H9 (cell line): ENCODE data around the gene ARMH3. TPM values are rescaled to one million over a fixed set of nuclear protein-coding genes. Genes with fewer than 3 reads are reported as not detected.

ENCODE experiments used
- DNase-seq: peaks from one replicate; pipeline ENCODE4 v3.0.0-alpha.2; 2017
- H2AFZ ChIP-seq: one replicate; pipeline ENCODE4 v1.6.1; 2013; ENCODE audit warnings: mild to moderate bottlenecking, low read length, control low read depth, moderate library complexity
- H2AK5ac ChIP-seq: 2 replicates; pipeline ENCODE4 v1.6.1; 2013; ENCODE audit warnings: low read length, control low read depth, mixed read lengths; ENCODE audit not compliant: insufficient read length
- H2BK120ac ChIP-seq: one replicate; pipeline ENCODE4 v1.6.1; 2013; ENCODE audit warnings: low read depth, mild to moderate bottlenecking, low read length, control low read depth, inconsistent platforms; ENCODE audit not compliant: poor library complexity, severe bottlenecking
- H2BK12ac ChIP-seq: 2 replicates; pipeline ENCODE4 v1.6.1; 2013; ENCODE audit warnings: low read length, control low read depth, mixed read lengths, low read depth; ENCODE audit not compliant: insufficient read length
- H2BK15ac ChIP-seq: 2 replicates; pipeline ENCODE4 v1.6.1; 2013; ENCODE audit warnings: low read depth, low read length, control low read depth
- H2BK20ac ChIP-seq: one replicate; pipeline ENCODE4 v1.6.1; 2013; ENCODE audit warnings: low read depth, mild to moderate bottlenecking, low read length, control low read depth, inconsistent platforms; ENCODE audit not compliant: poor library complexity, severe bottlenecking
- H2BK5ac ChIP-seq: 2 replicates; pipeline ENCODE4 v1.6.1; 2013; ENCODE audit warnings: low read length, control low read depth, mixed read lengths; ENCODE audit not compliant: insufficient read length
- H3K14ac ChIP-seq: 2 replicates; pipeline ENCODE4 v1.6.1; 2013; ENCODE audit warnings: low read length, control low read depth; ENCODE audit not compliant: insufficient read depth
- H3K18ac ChIP-seq: 2 replicates; pipeline ENCODE4 v1.6.1; 2013; ENCODE audit warnings: low read depth, mild to moderate bottlenecking, mixed read lengths, low read length, control low read depth; ENCODE audit not compliant: insufficient read length
- H3K23ac ChIP-seq: 2 replicates; pipeline ENCODE4 v1.6.1; 2013; ENCODE audit warnings: low read length, control low read depth, mixed read lengths, low read depth; ENCODE audit not compliant: insufficient read length
- H3K23me2 ChIP-seq: 2 replicates; pipeline ENCODE4 v1.6.1; 2013; ENCODE audit warnings: low read depth, mild to moderate bottlenecking, mixed read lengths, low read length, control low read depth; ENCODE audit not compliant: insufficient read length, poor library complexity, severe bottlenecking
- H3K27ac ChIP-seq: 2 replicates; pipeline ENCODE4 v1.5.1; 2013; ENCODE audit warnings: low read length, control low read depth, mixed read lengths, low read depth; ENCODE audit not compliant: insufficient read length
- H3K27me3 ChIP-seq: 2 replicates; pipeline ENCODE4 v1.6.1; 2013; ENCODE audit warnings: low read length, control low read depth, inconsistent platforms; ENCODE audit not compliant: insufficient read depth
- H3K4ac ChIP-seq: 2 replicates; pipeline ENCODE4 v1.6.1; 2013; ENCODE audit warnings: low read depth, mild to moderate bottlenecking, control low read depth, inconsistent platforms, low read length, moderate library complexity
- H3K4me1 ChIP-seq: 2 replicates; pipeline ENCODE4 v1.6.1; 2013; ENCODE audit warnings: low read length, control low read depth, inconsistent platforms; ENCODE audit not compliant: insufficient read depth
- H3K4me2 ChIP-seq: 2 replicates; pipeline ENCODE4 v1.6.1; 2013; ENCODE audit warnings: low read length, control low read depth, mixed read lengths; ENCODE audit not compliant: insufficient read length, insufficient read depth
- H3K56ac ChIP-seq: 2 replicates; pipeline ENCODE4 v1.6.1; 2013; ENCODE audit warnings: low read depth, mild to moderate bottlenecking, mixed read lengths, low read length, control low read depth; ENCODE audit not compliant: insufficient read length
- H3K79me1 ChIP-seq: 2 replicates; pipeline ENCODE4 v1.6.1; 2013; ENCODE audit warnings: low read depth, mild to moderate bottlenecking, moderate library complexity, low read length, control low read depth, inconsistent platforms; ENCODE audit not compliant: insufficient read depth, poor library complexity, severe bottlenecking
- H3K79me2 ChIP-seq: 2 replicates; pipeline ENCODE4 v1.6.1; 2013; ENCODE audit warnings: low read length, control low read depth, inconsistent platforms; ENCODE audit not compliant: insufficient read depth
- H3K9ac ChIP-seq: 2 replicates; pipeline ENCODE4 v1.6.1; 2013; ENCODE audit warnings: low read length, control low read depth, mixed read lengths; ENCODE audit not compliant: insufficient read length; ENCODE audit errors: extremely low read depth
- H3K9me3 ChIP-seq: one replicate; pipeline ENCODE4 v1.6.1; 2013; ENCODE audit warnings: low read depth, low read length, inconsistent platforms; ENCODE audit not compliant: control insufficient read depth
- H3T11ph ChIP-seq: one replicate; pipeline ENCODE4 v1.6.1; 2013; ENCODE audit warnings: mild to moderate bottlenecking, low read length, control low read depth, inconsistent platforms
- H4K20me1 ChIP-seq: one replicate; pipeline ENCODE4 v1.6.1; 2013; ENCODE audit not compliant: control insufficient read depth, insufficient read length, insufficient read depth
- H4K5ac ChIP-seq: 2 replicates; pipeline ENCODE4 v1.6.1; 2013; ENCODE audit warnings: low read depth, mild to moderate bottlenecking, mixed read lengths, low read length, control low read depth; ENCODE audit not compliant: insufficient read length
- H4K8ac ChIP-seq: replicated peaks from 2 replicates; pipeline ENCODE4 v1.6.1; 2013; ENCODE audit warnings: low read length, control low read depth, mixed read lengths, low read depth; ENCODE audit not compliant: insufficient read length
- H4K91ac ChIP-seq: 2 replicates; pipeline ENCODE4 v1.6.1; 2013; ENCODE audit warnings: low read depth, mild to moderate bottlenecking, moderate library complexity, mixed read lengths, low read length, control low read depth; ENCODE audit not compliant: insufficient read length
- H3K27ac Mint-ChIP-seq, 3 experiments: 2 replicates in 2 of 3; 3 replicates in 1 of 3; pipeline ENCODE4 v1.8.0; 2020 to 2021; ENCODE audit warnings: mixed read lengths in 3 of 3, mild to moderate bottlenecking in 1 of 3, moderate library complexity in 1 of 3
- H3K27me3 Mint-ChIP-seq: 2 replicates; pipeline ENCODE4 v1.8.0; 2021; ENCODE audit warnings: low read depth, mild to moderate bottlenecking, moderate library complexity, mixed read lengths
- H3K36me3 Mint-ChIP-seq, 3 experiments: 2 replicates in 2 of 3; 3 replicates in 1 of 3; pipeline ENCODE4 v1.8.0; 2020 to 2021; ENCODE audit warnings: low read depth in 3 of 3, mixed read lengths in 3 of 3; ENCODE audit not compliant: insufficient read depth in 1 of 3
- H3K4me1 Mint-ChIP-seq, 2 experiments: 2 replicates each; pipeline ENCODE4 v1.8.0; 2020; ENCODE audit warnings: mixed read lengths in 2 of 2
- H3K4me3 Mint-ChIP-seq, 2 experiments: 2 replicates in 1 of 2; 3 replicates in 1 of 2; pipeline ENCODE4 v1.8.0; 2020 to 2021; ENCODE audit warnings: mild to moderate bottlenecking in 2 of 2, mixed read lengths in 2 of 2, moderate library complexity in 1 of 2
- H3K9me3 Mint-ChIP-seq, 2 experiments: 2 replicates in 1 of 2; 3 replicates in 1 of 2; pipeline ENCODE4 v1.8.0; 2020; ENCODE audit warnings: mild to moderate bottlenecking in 2 of 2, mixed read lengths in 2 of 2, moderate library complexity in 1 of 2
- WGBS: extraction: QIAGEN DNeasy Blood & Tissue Kit; methylation state at CpG from one replicate; pipeline ENCODE4 v1.1.7; 2013; ENCODE audit warnings: missing lambda C conversion rate, low lambda C conversion rate, mixed read lengths; ENCODE audit not compliant: insufficient read length; ENCODE audit errors: extremely low coverage; 5-methylcytosine and 5-hydroxymethylcytosine counted together
- total RNA-seq: library from RNA; stranded (reverse); gene quantifications from 2 replicates; pipeline ENCODE4 v1.2.1, GENCODE V29; 2021
- TF ChIP-seq, protein P1 (sequence below): fragments of 200-600 bp; sonication (generic); conservative IDR thresholded peaks from 3 replicates; pipeline ENCODE4 v1.8.0; 2021; ENCODE audit warnings: antibody characterized with exemption, mild to moderate bottlenecking

Gene ARMH3
- total RNA-seq, 1 experiment from 2014 or later = 20.4 TPM

DNA sequence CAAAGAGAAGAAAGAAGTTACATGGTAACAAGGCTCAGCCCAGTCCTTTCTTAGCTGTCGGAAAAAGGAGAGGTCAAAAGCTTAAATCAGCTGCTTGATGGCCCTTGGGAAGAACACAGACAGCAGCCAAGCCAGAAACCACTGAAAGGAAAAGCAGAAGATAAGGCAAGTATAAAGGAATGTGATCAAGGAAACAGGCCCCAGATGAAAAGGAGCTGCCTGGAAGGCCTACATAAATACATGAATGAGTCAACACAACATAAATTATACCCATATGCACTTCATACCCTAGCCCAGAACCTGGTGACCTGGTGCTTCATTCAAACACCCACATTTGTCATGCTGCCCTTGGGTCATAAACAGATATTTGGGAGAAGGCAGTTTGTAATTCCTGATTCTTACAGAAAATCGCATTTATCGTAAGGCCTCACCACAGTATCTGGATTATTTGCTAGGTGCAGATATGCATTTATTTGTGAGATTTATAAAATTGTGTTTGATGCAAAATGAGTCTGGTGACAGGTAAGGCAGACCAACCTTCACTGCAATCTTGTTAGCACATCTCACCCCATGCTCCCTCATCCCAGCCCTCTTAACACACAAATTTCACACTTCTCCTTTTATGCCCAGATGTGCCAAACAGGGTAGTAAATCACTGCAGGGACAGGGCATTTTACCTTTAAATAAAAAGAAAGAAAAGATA is 117.5 kb downstream of the ARMH3 start:
- Histone ChIP-seq H2BK15ac (no peak overlapping the region), H2AK5ac (no peak overlapping the region), H4K20me1 (no peaks in the 10 kb centered on the region), H3K56ac (no peak overlapping the region), H3K4ac (no peak overlapping the region), H3K9me3 (no peaks in the 10 kb centered on the region), H3K27ac (no peak overlapping the region), H2AFZ (no peak overlapping the region), H4K91ac (no peak overlapping the region), H3K14ac (no peak overlapping the region), H2BK5ac (no peak overlapping the region), H4K8ac (no peak overlapping the region), H2BK20ac (no peak overlapping the region), H3K23ac (no peak overlapping the region), H3K79me2 (no peaks in the 10 kb centered on the region), H3K4me2 (no peak overlapping the region), H3K9ac (no peak overlapping the region), H2BK12ac (no peak overlapping the region), H4K5ac (no peak overlapping the region), H3K4me1 (no peaks in the 10 kb centered on the region), H3K18ac (no peak overlapping the region), H3K27me3 (no peaks in the 10 kb centered on the region), H2BK120ac (no peak overlapping the region), H3K23me2 (no peaks in the 10 kb centered on the region), H3T11ph (no peak overlapping the region), H3K79me1 (no peaks in the 10 kb centered on the region)
- WGBS = no CpG with 5 or more reads among the region's 3 CpGs
- Mint-ChIP-seq H3K27ac (peak overlapping the region in 2 of 3 experiments; percentile 27 to 76; a peak in 3 of 7 replicates), H3K9me3 (peaks cover 0 to under 1% of the 10 kb centered on the region in 2 experiments; a peak in 1 of 5 replicates), H3K27me3 (no peaks in the 10 kb centered on the region), H3K4me3 (no peak overlapping the region), H3K36me3 (peaks cover under 1 to 10% (median 2%) of the 10 kb centered on the region in 3 experiments; a peak in 5 of 7 replicates), H3K4me1 (peaks cover 5 to 7% of the 10 kb centered on the region in 2 experiments; a peak in 1 of 4 replicates)
- TF ChIP-seq, protein P1, sequence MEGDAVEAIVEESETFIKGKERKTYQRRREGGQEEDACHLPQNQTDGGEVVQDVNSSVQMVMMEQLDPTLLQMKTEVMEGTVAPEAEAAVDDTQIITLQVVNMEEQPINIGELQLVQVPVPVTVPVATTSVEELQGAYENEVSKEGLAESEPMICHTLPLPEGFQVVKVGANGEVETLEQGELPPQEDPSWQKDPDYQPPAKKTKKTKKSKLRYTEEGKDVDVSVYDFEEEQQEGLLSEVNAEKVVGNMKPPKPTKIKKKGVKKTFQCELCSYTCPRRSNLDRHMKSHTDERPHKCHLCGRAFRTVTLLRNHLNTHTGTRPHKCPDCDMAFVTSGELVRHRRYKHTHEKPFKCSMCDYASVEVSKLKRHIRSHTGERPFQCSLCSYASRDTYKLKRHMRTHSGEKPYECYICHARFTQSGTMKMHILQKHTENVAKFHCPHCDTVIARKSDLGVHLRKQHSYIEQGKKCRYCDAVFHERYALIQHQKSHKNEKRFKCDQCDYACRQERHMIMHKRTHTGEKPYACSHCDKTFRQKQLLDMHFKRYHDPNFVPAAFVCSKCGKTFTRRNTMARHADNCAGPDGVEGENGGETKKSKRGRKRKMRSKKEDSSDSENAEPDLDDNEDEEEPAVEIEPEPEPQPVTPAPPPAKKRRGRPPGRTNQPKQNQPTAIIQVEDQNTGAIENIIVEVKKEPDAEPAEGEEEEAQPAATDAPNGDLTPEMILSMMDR = no peak
- DNase-seq = no peak
